Stimulated activated effector memory CD8-positive, alpha-beta T cell treated with anti-CD3 and anti-CD28 coated beads, Interleukin-12 subunit alpha, Interleukin-12 subunit beta, amount 100 ng/mL, for 72 hours (primary cell): ENCODE measurements around the gene SFXN4.
"Not testable (repeated sequence)": the region's sequence is repeated elsewhere in the genome, so short reads cannot be mapped to it uniquely, and the experiment has no call there.

Experiments
- ATAC-seq: fragments of 150-1000 bp; cut with Tn5 transposase; 2 replicates; pipeline ENCODE4 v1.10.0; 2021
- DNase-seq, 2 donors: peaks; one replicate each; pipeline ENCODE4 v3.0.0; 2021 to 2022; ENCODE audit warnings: low spot score in 2 of 2
- H3K27ac Mint-ChIP-seq: one replicate; pipeline ENCODE4 v1.8.0; 2022; ENCODE audit warnings: mild to moderate bottlenecking, mixed read lengths
- H3K36me3 Mint-ChIP-seq: one replicate; pipeline ENCODE4 v1.8.0; 2022; ENCODE audit warnings: mild to moderate bottlenecking, mixed read lengths
- H3K4me1 Mint-ChIP-seq: one replicate; pipeline ENCODE4 v1.8.0; 2022; ENCODE audit warnings: mixed read lengths
- H3K4me3 Mint-ChIP-seq: one replicate; pipeline ENCODE4 v1.8.0; 2022; ENCODE audit warnings: mild to moderate bottlenecking, mixed read lengths
- H3K9me3 Mint-ChIP-seq: one replicate; pipeline ENCODE4 v1.8.0; 2022; ENCODE audit warnings: mixed read lengths

Gene SFXN4

GRCh38 chr10:119199231-119199992, 33.9 kb upstream of the SFXN4 start:
- no peak overlapping the region for H3K4me3 Mint-ChIP-seq
- H3K27ac Mint-ChIP-seq: peak overlapping the region; percentile 60
- no peaks in the 10 kb centered on the region for H3K36me3 Mint-ChIP-seq
- DNase-seq (no peak), ATAC-seq (peak; percentile 74)
- no peaks in the 10 kb centered on the region for H3K9me3 Mint-ChIP-seq
- peaks cover 21% of the 10 kb centered on the region for H3K4me1 Mint-ChIP-seq

- no peak for ATAC-seq
- H3K4me1 Mint-ChIP-seq: peaks cover 21% of the 10 kb centered on the region
- no peak for DNase-seq
- no peaks in the 10 kb centered on the region for H3K36me3 Mint-ChIP-seq
- H3K4me3 Mint-ChIP-seq: no peak overlapping the region
- peak overlapping the region; percentile 60 for H3K27ac Mint-ChIP-seq
- H3K9me3 Mint-ChIP-seq: no peaks in the 10 kb centered on the region
Measured at GRCh38 chr10:119198438-119198837, 32.9 kb upstream of the SFXN4 start.

GRCh38 chr10:119197921-119198320, 32.4 kb upstream of the SFXN4 start:
- no peak overlapping the region for H3K4me3 Mint-ChIP-seq
- H3K27ac Mint-ChIP-seq: peak overlapping the region; percentile 78
- DNase-seq (no peak), ATAC-seq (peak; percentile 82)
- H3K9me3 Mint-ChIP-seq: no peaks in the 10 kb centered on the region
- H3K36me3 Mint-ChIP-seq: no peaks in the 10 kb centered on the region
- H3K4me1 Mint-ChIP-seq: peaks cover 21% of the 10 kb centered on the region

- H3K9me3 Mint-ChIP-seq: no peaks in the 10 kb centered on the region
- H3K4me1 Mint-ChIP-seq: peaks cover 17% of the 10 kb centered on the region
- H3K27ac Mint-ChIP-seq: no peak overlapping the region
- no peaks in the 10 kb centered on the region for H3K36me3 Mint-ChIP-seq
- no peak overlapping the region for H3K4me3 Mint-ChIP-seq
- ATAC-seq (peak; percentile 65), DNase-seq (no peak)
Measured at GRCh38 chr10:119191881-119192280, 26.4 kb upstream of the SFXN4 start.

- Mint-ChIP-seq H3K27ac (peak overlapping the region; percentile 68), H3K4me1 (peaks cover 17% of the 10 kb centered on the region), H3K4me3 (no peak overlapping the region), H3K36me3 (no peaks in the 10 kb centered on the region), H3K9me3 (no peaks in the 10 kb centered on the region)
- ATAC-seq: no peak
- DNase-seq: no peak
Measured at GRCh38 chr10:119190954-119191785, 25.7 kb upstream of the SFXN4 start.

GRCh38 chr10:119190353-119190752, 24.8 kb upstream of the SFXN4 start:
- Mint-ChIP-seq H3K9me3 (no peaks in the 10 kb centered on the region), H3K4me1 (peaks cover 17% of the 10 kb centered on the region), H3K36me3 (no peaks in the 10 kb centered on the region), H3K4me3 (no peak overlapping the region), H3K27ac (peak overlapping the region; percentile 68)
- DNase-seq (no peak), ATAC-seq (no peak)

- H3K4me1 Mint-ChIP-seq: peaks cover 17% of the 10 kb centered on the region
- no peaks in the 10 kb centered on the region for H3K9me3 Mint-ChIP-seq
- ATAC-seq: peak; percentile 34
- no peak overlapping the region for H3K4me3 Mint-ChIP-seq
- no peak for DNase-seq
- no peak overlapping the region for H3K27ac Mint-ChIP-seq
- H3K36me3 Mint-ChIP-seq: no peaks in the 10 kb centered on the region
Measured at GRCh38 chr10:119189811-119190282, 24.3 kb upstream of the SFXN4 start.

GRCh38 chr10:119183664-119184412, 18.3 kb upstream of the SFXN4 start:
- H3K4me3 Mint-ChIP-seq: peak overlapping the region; percentile 41
- peak overlapping the region; percentile 9 for H3K27ac Mint-ChIP-seq
- DNase-seq (no peak), ATAC-seq (peak; percentile 87)
- no peaks in the 10 kb centered on the region for H3K36me3 Mint-ChIP-seq
- H3K9me3 Mint-ChIP-seq: no peaks in the 10 kb centered on the region
- H3K4me1 Mint-ChIP-seq: peaks cover 7% of the 10 kb centered on the region

GRCh38 chr10:119180850-119181400, 15.4 kb upstream of the SFXN4 start:
- Mint-ChIP-seq H3K4me1 (peaks cover 27% of the 10 kb centered on the region), H3K36me3 (peaks cover 27% of the 10 kb centered on the region)
- not testable (repeated sequence) for ATAC-seq, H3K4me3 Mint-ChIP-seq, DNase-seq, H3K9me3 Mint-ChIP-seq, H3K27ac Mint-ChIP-seq

GRCh38 chr10:119178372-119179119, 13.0 kb upstream of the SFXN4 start, which contains the start of gene PRDX3:
Gene PRDX3, minus strand, starts transcription at chr10:119178812. Its CDS starts 22 bp downstream, at chr10:119178790.
- H3K36me3 Mint-ChIP-seq: peaks cover 51% of the 10 kb centered on the region
- peak; percentile 93 for ATAC-seq
- peak within 1 kb of the TSS; percentile 99 for H3K4me3 Mint-ChIP-seq
- DNase-seq: peak; percentile 87 to 96
- H3K4me1 Mint-ChIP-seq: peaks cover 34% of the 10 kb centered on the region
- no peaks in the 10 kb centered on the region for H3K9me3 Mint-ChIP-seq
- peak within 1 kb of the TSS; percentile 100 for H3K27ac Mint-ChIP-seq

GRCh38 chr10:119177708-119178371, 12.3 kb upstream of the SFXN4 start:
- Mint-ChIP-seq H3K4me1 (peaks cover 33% of the 10 kb centered on the region), H3K9me3 (no peaks in the 10 kb centered on the region), H3K4me3 (peak overlapping the region; percentile 99), H3K36me3 (peaks cover 58% of the 10 kb centered on the region), H3K27ac (peak overlapping the region; percentile 100)
- ATAC-seq: peak; percentile 82
- DNase-seq: no peak

GRCh38 chr10:119176166-119176565, 10.7 kb upstream of the SFXN4 start:
- Mint-ChIP-seq H3K4me1 (peaks cover 33% of the 10 kb centered on the region), H3K9me3 (no peaks in the 10 kb centered on the region), H3K27ac (peak overlapping the region; percentile 100), H3K4me3 (peak overlapping the region; percentile 99), H3K36me3 (peaks cover 74% of the 10 kb centered on the region)
- DNase-seq (peak in 1 of 2 donors; percentile 65), ATAC-seq (peak; percentile 64)

- ATAC-seq (no peak), DNase-seq (no peak)
- no peak overlapping the region for H3K4me3 Mint-ChIP-seq
- H3K9me3 Mint-ChIP-seq: no peaks in the 10 kb centered on the region
- H3K27ac Mint-ChIP-seq: no peak overlapping the region
- H3K36me3 Mint-ChIP-seq: peaks cover 95% of the 10 kb centered on the region
- H3K4me1 Mint-ChIP-seq: peaks cover 33% of the 10 kb centered on the region
Measured at GRCh38 chr10:119174109-119174508, 8.6 kb upstream of the SFXN4 start.

- Mint-ChIP-seq H3K36me3 (peaks cover 86% of the 10 kb centered on the region), H3K27ac (peak overlapping the region; percentile 90), H3K4me1 (peaks cover 38% of the 10 kb centered on the region), H3K4me3 (peak overlapping the region; percentile 85), H3K9me3 (no peaks in the 10 kb centered on the region)
- ATAC-seq: no peak
- DNase-seq: no peak
Measured at GRCh38 chr10:119167041-119167440, 1.5 kb upstream of the SFXN4 start.
